HEK293 (cell line): ENCODE measurements around the gene TWIST2.

Experiments used
- CTCF ChIA-PET: fragments of 350-600 bp; formaldehyde crosslinking; extraction: SDS; loops from one replicate; lab custom pipeline; 2021; ENCODE audit warnings: antibody characterized with exemption; lab: Yijun Ruan, JAX
- POLR2A ChIA-PET: fragments of 300-600 bp; formaldehyde crosslinking; extraction: SDS; loops from one replicate; lab custom pipeline; 2020; ENCODE audit warnings: antibody characterized with exemption, inconsistent platforms; lab: Yijun Ruan, JAX
- H3K27ac ChIP-seq: fragments of 200-500 bp; sonication (Bioruptor generic); 2 replicates; pipeline ENCODE4 v1.5.1; 2014; ENCODE audit warnings: low read depth, low read length, control low read depth, inconsistent platforms; ENCODE audit errors: extremely low read depth
- H3K36me3 ChIP-seq, 2 experiments: fragments of 200-500 bp in 1 of 2; sonication (Bioruptor generic) in 1 of 2; 1 replicate in 1 of 2; 2 replicates in 1 of 2; pipeline ENCODE4 v1.5.1; 2014 to 2017; ENCODE audit warnings: inconsistent platforms in 2 of 2, low read length in 2 of 2; ENCODE audit not compliant: control insufficient read depth in 2 of 2, insufficient read depth in 1 of 2
- H3K4me1 ChIP-seq: fragments of 200-500 bp; sonication (Bioruptor generic); 2 replicates; pipeline ENCODE4 v1.5.1; 2014; ENCODE audit warnings: mild to moderate bottlenecking, low read length, inconsistent platforms; ENCODE audit not compliant: control insufficient read depth, insufficient read depth
- H3K4me3 ChIP-seq: 2 replicates; pipeline ENCODE4 v1.5.1; 2011; ENCODE audit warnings: low read depth, mild to moderate bottlenecking, control low read depth, low read length, moderate library complexity
- H3K9me3 ChIP-seq: fragments of 200-500 bp; sonication (Bioruptor generic); 2 replicates; pipeline ENCODE4 v1.5.1; 2014; ENCODE audit warnings: low read depth, low read length, inconsistent platforms; ENCODE audit not compliant: control insufficient read depth, insufficient read depth
- BCL6B ChIP-seq: fragments of 450-650 bp; formaldehyde crosslinking; IDR thresholded peaks from 2 replicates; pipeline ENCODE4 v1.5.1; 2017; ENCODE audit warnings: missing biosample characterization, missing genetic modification characterization
- HOXC10 ChIP-seq: sonication (generic); formaldehyde crosslinking; IDR thresholded peaks from 2 replicates; pipeline ENCODE4 v1.8.1; 2023; ENCODE audit warnings: mild to moderate bottlenecking, missing genetic modification reagents
- PATZ1 ChIP-seq: fragments of 450-650 bp; formaldehyde crosslinking; IDR thresholded peaks from 2 replicates; pipeline ENCODE4 v1.5.1; 2016; ENCODE audit warnings: missing biosample characterization, missing genetic modification characterization
- PRDM10 ChIP-seq: fragments of 450-650 bp; formaldehyde crosslinking; IDR thresholded peaks from 2 replicates; pipeline ENCODE4 v1.5.1; 2016; ENCODE audit warnings: missing biosample characterization, missing genetic modification characterization
- SCRT1 ChIP-seq: fragments of 450-650 bp; formaldehyde crosslinking; IDR thresholded peaks from 2 replicates; pipeline ENCODE4 v1.5.1; 2016; ENCODE audit warnings: missing biosample characterization, missing genetic modification characterization, borderline replicate concordance
- SETDB1 ChIP-seq: IDR thresholded peaks from one replicate; pipeline ENCODE4 v1.6.1; 2017; ENCODE audit warnings: mild to moderate bottlenecking, low read length, moderate library complexity, mixed read lengths; ENCODE audit not compliant: insufficient read length
- ZBTB17 ChIP-seq: fragments of 450-650 bp; formaldehyde crosslinking; IDR thresholded peaks from 2 replicates; pipeline ENCODE4 v1.5.1; 2016; ENCODE audit warnings: missing biosample characterization, missing genetic modification characterization
- ZNF157 ChIP-seq: fragments of 450-650 bp; formaldehyde crosslinking; IDR thresholded peaks from 2 replicates; pipeline ENCODE4 v1.5.1; 2016; ENCODE audit warnings: missing biosample characterization, missing genetic modification characterization
- ZNF174 ChIP-seq: fragments of 450-650 bp; formaldehyde crosslinking; IDR thresholded peaks from 2 replicates; pipeline ENCODE4 v1.5.0; 2017; ENCODE audit warnings: missing biosample characterization, mild to moderate bottlenecking, missing genetic modification characterization
- ZNF239 ChIP-seq: fragments of 450-650 bp; formaldehyde crosslinking; IDR thresholded peaks from 2 replicates; pipeline ENCODE4 v1.5.1; 2016; ENCODE audit warnings: missing biosample characterization, missing genetic modification characterization
- ZNF394 ChIP-seq: fragments of 450-650 bp; formaldehyde crosslinking; IDR thresholded peaks from 2 replicates; pipeline ENCODE4 v1.5.1; 2016; ENCODE audit warnings: missing biosample characterization, missing genetic modification characterization, mild to moderate bottlenecking, moderate library complexity, borderline replicate concordance
- ZNF423 ChIP-seq: fragments of 450-650 bp; formaldehyde crosslinking; IDR thresholded peaks from 2 replicates; pipeline ENCODE4 v1.5.1; 2016; ENCODE audit warnings: missing biosample characterization, missing genetic modification characterization
- ZNF529 ChIP-seq: fragments of 450-650 bp; formaldehyde crosslinking; IDR thresholded peaks from 2 replicates; pipeline ENCODE4 v1.5.1; 2017; ENCODE audit warnings: missing genetic modification characterization, missing biosample characterization; ENCODE audit not compliant: insufficient replicate concordance
- ZNF544 ChIP-seq: fragments of 450-650 bp; formaldehyde crosslinking; IDR thresholded peaks from 2 replicates; pipeline ENCODE4 v1.5.0; 2017; ENCODE audit warnings: missing biosample characterization, missing genetic modification characterization
- ZNF747 ChIP-seq: fragments of 450-650 bp; formaldehyde crosslinking; IDR thresholded peaks from 2 replicates; pipeline ENCODE4 v1.5.1; 2016; ENCODE audit warnings: missing biosample characterization, missing genetic modification characterization
- ZSCAN4 ChIP-seq: fragments of 450-650 bp; formaldehyde crosslinking; IDR thresholded peaks from 2 replicates; pipeline ENCODE4 v1.5.1; 2017; ENCODE audit warnings: missing biosample characterization, missing genetic modification characterization

The TWIST2 gene

GRCh38 chr2:238952261-238952919 lies 104.5 kb downstream of the TWIST2 start:
- Histone ChIP-seq H3K27ac (no peak overlapping the region), H3K36me3 (no peaks in the 10 kb centered on the region), H3K4me3 (no peak overlapping the region), H3K9me3 (no peaks in the 10 kb centered on the region), H3K4me1 (no peaks in the 10 kb centered on the region)
- TF ChIP-seq ZSCAN4 (no peak), ZNF747 (tag by site-specific recombination) (no peak), ZNF423 (tag by site-specific recombination) (no peak), ZNF174 (tag by site-specific recombination) (no peak), PATZ1 (tag by site-specific recombination) (no peak), BCL6B (tag by site-specific recombination) (no peak), ZNF157 (tag by site-specific recombination) (no peak), HOXC10 (CRISPR knock-in tag) (no peak), PRDM10 (tag by site-specific recombination) (no peak), ZNF239 (tag by site-specific recombination) (no peak), SCRT1 (tag by site-specific recombination) (no peak), ZBTB17 (tag by site-specific recombination) (no peak), ZNF529 (tag by site-specific recombination) (no peak), ZNF394 (tag by site-specific recombination) (no peak), ZNF544 (tag by site-specific recombination) (no peak)
- ChIA-PET POLR2A (no interaction called here), CTCF (interaction anchor here (1.7 kb wide), 1 partner anchor 19 kb away, joined by 4 read pairs; no protein-coding TSS in a partner anchor)

GRCh38 chr2:238954841-238955591 lies 107.1 kb downstream of the TWIST2 start:
- TF ChIP-seq BCL6B (tag by site-specific recombination) (no peak), SETDB1 (no peak)
- Histone ChIP-seq H3K36me3 (no peaks in the 10 kb centered on the region), H3K4me1 (no peaks in the 10 kb centered on the region), H3K4me3 (no peak overlapping the region), H3K27ac (no peak overlapping the region), H3K9me3 (no peaks in the 10 kb centered on the region)
- ChIA-PET POLR2A (no interaction called here), CTCF (interaction anchor here (0.6 to 1.1 kb wide), 3 partner anchors 9 to 154 kb away, joined by 3 to 5 read pairs (median 3); no protein-coding TSS in a partner anchor)
